ENCODE results near the gene TCFL5.

The TCFL5 gene

GRCh38 chr20:62809530-62810428, 51.8 kb downstream of the TCFL5 start:
- no peak for DNase-seq (ENCODE audit: low spot score)

- no peak for DNase-seq (ENCODE audit: low spot score)
Measured at GRCh38 chr20:62808211-62808865, 53.3 kb downstream of the TCFL5 start.

GRCh38 chr20:62807444-62808210, 54.0 kb downstream of the TCFL5 start:
- no peak for DNase-seq (ENCODE audit: low spot score)

- DNase-seq (ENCODE audit: low spot score) = no peak
Measured at GRCh38 chr20:62806383-62807050, 55.1 kb downstream of the TCFL5 start.

- no peak for DNase-seq (ENCODE audit: low spot score)
Measured at GRCh38 chr20:62805711-62806382, 55.8 kb downstream of the TCFL5 start.

GRCh38 chr20:62805155-62805710, 56.4 kb downstream of the TCFL5 start:
- no peak for DNase-seq (ENCODE audit: low spot score)

GRCh38 chr20:62804627-62805154, 56.9 kb downstream of the TCFL5 start, which contains the start of gene OGFR:
Gene OGFR (plus strand): TSS chr20:62804835. CDS start chr20:62804860, 25 bp downstream.
- DNase-seq (ENCODE audit: low spot score) = no peak

- no peak for DNase-seq (ENCODE audit: low spot score)
Measured at GRCh38 chr20:62804021-62804626, 57.5 kb downstream of the TCFL5 start.

- no peak for DNase-seq (ENCODE audit: low spot score)
Measured at GRCh38 chr20:62802026-62802712, 59.5 kb downstream of the TCFL5 start.

- DNase-seq (ENCODE audit: low spot score) = no peak
Measured at GRCh38 chr20:62801284-62802010, 60.2 kb downstream of the TCFL5 start.

GRCh38 chr20:62800314-62801259, 61.0 kb downstream of the TCFL5 start:
- no peak for DNase-seq (ENCODE audit: low spot score)

GRCh38 chr20:62799873-62800272, 61.7 kb downstream of the TCFL5 start:
- DNase-seq (ENCODE audit: low spot score) = no peak

- DNase-seq (ENCODE audit: low spot score) = no peak
Measured at GRCh38 chr20:62799459-62799858, 62.2 kb downstream of the TCFL5 start.

- DNase-seq (ENCODE audit: low spot score) = no peak
Measured at GRCh38 chr20:62799036-62799435, 62.6 kb downstream of the TCFL5 start.

GRCh38 chr20:62797671-62798532, 63.7 kb downstream of the TCFL5 start:
- DNase-seq (ENCODE audit: low spot score) = no peak

- DNase-seq (ENCODE audit: low spot score) = no peak
Measured at GRCh38 chr20:62796699-62797491, 64.7 kb downstream of the TCFL5 start.
